H7 (cell line): ENCODE results near the gene PSMA7. TPM values are rescaled to one million over a fixed set of nuclear protein-coding genes. Genes with fewer than 3 reads are reported as not detected.

ENCODE experiments used
- DNase-seq: peaks from one replicate; pipeline ENCODE4 v3.0.0; 2012
- H3K27me3 ChIP-seq: 2 replicates; pipeline ENCODE4 v1.6.0; 2011; ENCODE audit warnings: mild to moderate bottlenecking, low read length; ENCODE audit not compliant: control insufficient read depth, insufficient read depth
- H3K36me3 ChIP-seq: replicated peaks from 2 replicates; pipeline ENCODE4 v1.5.1; 2011; ENCODE audit warnings: low read length; ENCODE audit not compliant: control insufficient read depth, insufficient read depth
- H3K4me3 ChIP-seq: 2 replicates; pipeline ENCODE4 v1.5.1; 2011; ENCODE audit warnings: low read depth, mild to moderate bottlenecking, control low read depth, low read length, moderate library complexity; ENCODE audit not compliant: insufficient read depth
- total RNA-seq: library from RNA; depleted of rRNA; stranded (reverse); fragments of >200 nt; shearing (Covaris generic); gene quantifications from 2 replicates; pipeline ENCODE4 v1.2.3, GENCODE V29; 2014; rRNA removed

PSMA7 gene
- 413 and 501 TPM in 2 replicates for total RNA-seq

- H3K27me3 ChIP-seq, result no peaks in the 10 kb centered on the region
- peak; percentile 98 for DNase-seq
- H3K4me3 ChIP-seq, result peak within 1 kb of the TSS; percentile 86
- peaks cover 24% of the 10 kb centered on the region for H3K36me3 ChIP-seq
These were observed at the start of gene PSMA7, which contains the start of gene SS18L1 for GRCh38 chr20:62143081-62143956. PSMA7 (minus strand) TSS chr20:62143394; CDS start chr20:62143303, 91 bp downstream. SS18L1 (plus strand) TSS chr20:62143769; CDS start chr20:62143821, 52 bp downstream.

GRCh38 chr20:62192635-62193034 lies 49.4 kb upstream of the PSMA7 start:
- DNase-seq, result no peak
- H3K4me3 ChIP-seq, result no peak overlapping the region

GRCh38 chr20:62191781-62192559 lies 48.8 kb upstream of the PSMA7 start:
- no peaks in the 10 kb centered on the region; the same call in 1 of the 2 replicates for H3K36me3 ChIP-seq
- no peak overlapping the region for H3K4me3 ChIP-seq
- H3K27me3 ChIP-seq, result no peaks in the 10 kb centered on the region
- DNase-seq, result no peak

More at GRCh38 chr20:62192635-62193034, 49.4 kb upstream of the PSMA7 start:
- H3K36me3 ChIP-seq, result no peaks in the 10 kb centered on the region; the same call in 1 of the 2 replicates
- no peaks in the 10 kb centered on the region for H3K27me3 ChIP-seq

- DNase-seq, result no peak
- Histone ChIP-seq H3K27me3 (no peaks in the 10 kb centered on the region), H3K36me3 (no peaks in the 10 kb centered on the region; the same call in 1 of the 2 replicates), H3K4me3 (no peak overlapping the region)
These were observed 47.6 kb upstream of the PSMA7 start for GRCh38 chr20:62190639-62191411.

- no peaks in the 10 kb centered on the region for H3K27me3 ChIP-seq
- no peak for DNase-seq
- H3K36me3 ChIP-seq, result no peaks in the 10 kb centered on the region
- no peak overlapping the region for H3K4me3 ChIP-seq
These were observed 44.0 kb upstream of the PSMA7 start for GRCh38 chr20:62186887-62187866.

- no peaks in the 10 kb centered on the region for H3K36me3 ChIP-seq
- no peak overlapping the region for H3K4me3 ChIP-seq
- H3K27me3 ChIP-seq, result no peaks in the 10 kb centered on the region
- DNase-seq, result no peak
These were observed 42.9 kb upstream of the PSMA7 start for GRCh38 chr20:62186096-62186426.

- Histone ChIP-seq H3K36me3 (peaks cover 5% of the 10 kb centered on the region), H3K4me3 (peak overlapping the region; percentile 95), H3K27me3 (no peaks in the 10 kb centered on the region)
- DNase-seq, result no peak
These were observed 40.4 kb upstream of the PSMA7 start for GRCh38 chr20:62183426-62184142.

GRCh38 chr20:62182469-62183425 lies 39.6 kb upstream of the PSMA7 start, which contains the start of gene MTG2:
MTG2 (plus strand) TSS chr20:62183028; CDS start chr20:62193421, 10,393 bp downstream.
- peaks cover 5% of the 10 kb centered on the region for H3K36me3 ChIP-seq
- peak within 1 kb of the TSS; percentile 95 for H3K4me3 ChIP-seq
- peak; percentile 99 for DNase-seq
- H3K27me3 ChIP-seq, result no peaks in the 10 kb centered on the region

GRCh38 chr20:62181808-62182207 lies 38.6 kb upstream of the PSMA7 start:
- H3K27me3 ChIP-seq, result no peaks in the 10 kb centered on the region

GRCh38 chr20:62179162-62179504 lies 35.9 kb upstream of the PSMA7 start:
- no peak for DNase-seq
- Histone ChIP-seq H3K36me3 (peaks cover 8% of the 10 kb centered on the region), H3K4me3 (no peak overlapping the region), H3K27me3 (no peaks in the 10 kb centered on the region)

More at GRCh38 chr20:62181808-62182207, 38.6 kb upstream of the PSMA7 start:
- no peak for DNase-seq
- H3K4me3 ChIP-seq, result peak overlapping the region; percentile 95; the same call in 1 of the 2 replicates
- H3K36me3 ChIP-seq, result peaks cover 5% of the 10 kb centered on the region

- peaks cover 9% of the 10 kb centered on the region for H3K36me3 ChIP-seq
- no peak for DNase-seq
- H3K4me3 ChIP-seq, result no peak overlapping the region
- no peaks in the 10 kb centered on the region for H3K27me3 ChIP-seq
These were observed 35.3 kb upstream of the PSMA7 start for GRCh38 chr20:62178316-62179161.
